Breast epithelium (tissue), 4 donors: ENCODE results near the gene APOL2. TPM values are rescaled to one million over a fixed set of nuclear protein-coding genes. Genes with fewer than 3 reads are reported as not detected.
A peak's percentile ranks its signal among the peaks of the same experiment; 100 is the strongest.

Experiments used
- DNase-seq, 2 donors: peaks; one replicate each; pipeline ENCODE4 v3.0.0-alpha.2; 2019; ENCODE audit warnings: low spot score in 2 of 2
- H3K27ac ChIP-seq, 2 donors: fragments of 200-600 bp; sonication (generic) in 1 of 2; one replicate each; pipeline ENCODE4 v1.5.1; 2016 to 2019; ENCODE audit warnings: mild to moderate bottlenecking in 1 of 2
- H3K27me3 ChIP-seq, 2 donors: fragments of 200-600 bp; sonication (generic) in 1 of 2; one replicate each; pipeline versions ENCODE4 v1.5.1 to v1.6.0; 2017 to 2019; ENCODE audit warnings: control low read depth in 1 of 2, mild to moderate bottlenecking in 1 of 2
- H3K36me3 ChIP-seq: fragments of 200-600 bp; one replicate; pipeline ENCODE4 v1.5.1; 2019
- H3K4me1 ChIP-seq, 2 donors: fragments of 200-600 bp; sonication (generic); one replicate each; pipeline ENCODE4 v1.5.1; 2016 to 2019; ENCODE audit warnings: control low read depth in 1 of 2
- H3K4me3 ChIP-seq, 3 donors: fragments of 200-600 bp; sonication (generic); 1 replicate in 2 of 3; 2 replicates in 1 of 3; pipeline ENCODE4 v1.5.1; 2016 to 2019; ENCODE audit warnings: mild to moderate bottlenecking in 3 of 3, moderate library complexity in 2 of 3
- H3K9me3 ChIP-seq, 2 donors: fragments of 200-600 bp; sonication (generic) in 1 of 2; one replicate each; pipeline ENCODE4 v1.5.1; 2016 to 2019; ENCODE audit warnings: control low read depth in 1 of 2
- CTCF ChIP-seq, 3 donors: fragments of 450-650 bp; IDR thresholded peaks; one replicate each; pipeline ENCODE4 v1.5.1; 2016 to 2017; ENCODE audit warnings: antibody characterized with exemption in 3 of 3, mild to moderate bottlenecking in 3 of 3, moderate library complexity in 3 of 3
- POLR2A ChIP-seq: fragments of 450-650 bp; IDR thresholded peaks from one replicate; pipeline ENCODE4 v1.6.1; 2016; ENCODE audit warnings: antibody characterized with exemption, mild to moderate bottlenecking, moderate library complexity
- POLR2AphosphoS5 ChIP-seq, 3 donors: sonication (generic); formaldehyde crosslinking; IDR thresholded peaks; one replicate each; pipeline ENCODE4 v1.6.1; 2017; ENCODE audit warnings: antibody characterized with exemption in 3 of 3
- intact Hi-C: fragments of 100-400 bp; cut with DNase I; formaldehyde crosslinking; loops from one replicate; pipeline ENCODE4 v1.15.1; 2023; ENCODE audit warnings: low total_unique reads
- total RNA-seq, 3 donors: library from RNA; depleted of rRNA; stranded (reverse); fragments of >200 nt; gene quantifications; one replicate each; pipeline ENCODE4 v1.1.0, GENCODE V29; 2016

Gene APOL2
- total RNA-seq, result 100 to 1,000 TPM in 1 of 3 donors, 10 to 100 TPM in 2; 50.4 to 112 (median 73.8) TPM

DNA sequence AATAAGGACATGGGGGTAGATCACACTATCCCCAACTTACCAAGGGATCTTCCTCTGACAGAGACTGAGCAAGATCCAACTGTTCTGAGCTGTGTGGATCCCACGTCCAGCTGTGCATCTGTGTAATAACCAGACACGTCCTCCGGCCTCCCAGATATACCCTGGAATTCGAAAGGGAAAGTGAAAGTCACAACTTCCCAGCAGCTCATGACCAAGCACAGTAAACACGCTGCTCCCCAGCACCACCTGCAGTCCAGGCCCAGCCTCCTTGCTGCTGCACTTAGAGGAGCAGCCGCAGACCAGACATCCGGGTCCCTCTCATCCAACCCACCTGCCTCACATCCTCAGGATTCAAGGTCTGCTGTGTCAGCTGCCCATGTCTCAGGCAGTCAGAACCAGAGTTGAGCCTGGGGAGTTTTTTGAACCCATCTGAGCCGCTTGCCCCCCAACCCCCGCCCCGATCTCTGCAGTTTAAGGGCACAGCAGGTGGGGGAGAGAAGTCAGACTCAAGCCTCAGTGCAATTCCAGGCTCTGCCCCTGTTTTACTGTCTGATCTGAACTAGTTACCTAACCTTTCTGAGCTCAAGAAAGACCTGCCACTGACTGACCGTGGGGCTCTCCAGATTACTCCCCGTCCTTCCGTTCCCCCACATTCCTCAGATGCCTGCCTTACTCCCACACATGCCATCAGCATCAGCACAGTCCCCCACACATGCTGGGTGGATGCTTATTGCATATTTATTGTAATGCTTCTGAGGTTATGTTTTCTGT lies at the start of gene APOL2:
Gene APOL2, minus strand, starts transcription at position 127 of the 771 bp plus-strand sequence. CDS start 6,365 bp downstream, outside the sequence.
- peaks cover 0 to 17% of the 10 kb centered on the region in 2 donors for H3K4me1 ChIP-seq
- no peaks in the 10 kb centered on the region for H3K9me3 ChIP-seq
- intact Hi-C loops, result no loop called here
- H3K36me3 ChIP-seq, result no peaks in the 10 kb centered on the region
- TF ChIP-seq POLR2AphosphoS5 (IDR thresholded peaks at IDR 0.05) (peak; percentile 83 to 94 (median 88)), POLR2A (peak; percentile 43), CTCF (IDR thresholded peaks at IDR 0.05) (peak; percentile 28 to 62 (median 59))
- H3K4me3 ChIP-seq, result peak within 1 kb of the TSS; percentile 52 to 73 (median 63)
- no peaks in the 10 kb centered on the region for H3K27me3 ChIP-seq
- H3K27ac ChIP-seq, result peak within 1 kb of the TSS; percentile 88 to 92
- DNase-seq, result peak; percentile 90 to 91

DNA sequence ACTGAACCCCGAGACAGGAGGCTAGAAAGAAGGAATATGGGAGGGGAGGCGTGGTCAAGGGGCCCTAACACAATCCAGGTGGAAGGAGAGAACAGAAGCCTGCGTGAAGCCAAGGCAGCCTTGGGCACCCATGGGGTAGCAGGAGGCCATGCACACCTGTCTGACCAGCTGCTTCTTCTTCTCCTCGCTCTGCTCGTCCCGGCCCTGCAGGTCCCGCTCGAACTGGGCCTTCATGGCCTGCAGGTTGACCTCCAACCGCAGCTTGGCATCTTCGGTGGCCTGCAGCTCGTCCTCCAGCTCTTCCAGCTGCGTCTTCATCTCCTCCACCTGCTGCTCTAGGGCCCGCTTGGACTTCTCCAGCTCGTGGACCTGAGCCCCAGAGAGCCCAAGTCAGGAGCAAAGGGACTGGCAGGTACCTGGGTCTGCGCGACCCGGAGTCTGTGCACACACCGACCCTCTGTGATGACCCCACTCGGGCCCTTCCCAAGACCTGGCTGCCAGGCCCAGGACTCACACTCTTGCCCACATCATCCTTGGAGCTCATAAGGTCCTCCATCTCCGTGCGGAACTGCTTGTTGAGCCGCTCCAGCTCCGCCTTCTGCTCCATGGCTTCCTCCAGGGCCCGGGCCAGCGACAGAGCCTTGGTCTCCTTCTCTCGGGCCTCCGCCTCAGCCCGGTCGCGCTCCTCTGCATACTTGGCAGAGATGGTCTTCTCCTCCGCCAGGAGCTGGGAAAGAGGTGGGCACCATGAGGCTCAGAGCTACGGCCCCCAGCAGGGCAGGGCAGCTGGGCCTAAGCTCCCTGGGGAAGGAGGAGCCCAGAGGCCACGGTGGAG lies 49.5 kb upstream of the APOL2 start:
- intact Hi-C loops, result no loop called here
- H3K4me3 ChIP-seq, result no peak overlapping the region
- H3K4me1 ChIP-seq, result no peaks in the 10 kb centered on the region
- TF ChIP-seq POLR2AphosphoS5 (IDR thresholded peaks at IDR 0.05), result peak in 1 of 3 donors; percentile 4
- no peak for TF ChIP-seq CTCF (IDR thresholded peaks at IDR 0.05)
- TF ChIP-seq POLR2A, result no peak
- peaks cover 41% of the 10 kb centered on the region for H3K36me3 ChIP-seq
- H3K27me3 ChIP-seq, result no peaks in the 10 kb centered on the region
- no peak for DNase-seq
- peak overlapping the region in 1 of 2 donors; percentile 4 for H3K27ac ChIP-seq
- H3K9me3 ChIP-seq, result no peaks in the 10 kb centered on the region

GRCh38 chr22:36287881-36288515 lies 48.7 kb upstream of the APOL2 start:
- no peak for TF ChIP-seq POLR2AphosphoS5 (IDR thresholded peaks at IDR 0.05)
- TF ChIP-seq CTCF (IDR thresholded peaks at IDR 0.05), result no peak
- TF ChIP-seq POLR2A, result no peak
- no peak overlapping the region for H3K4me3 ChIP-seq
- no peaks in the 10 kb centered on the region for H3K9me3 ChIP-seq
- H3K27me3 ChIP-seq, result no peaks in the 10 kb centered on the region
- peak overlapping the region; percentile 4 to 16 for H3K27ac ChIP-seq
- no peaks in the 10 kb centered on the region for H3K4me1 ChIP-seq
- no peak for DNase-seq
- intact Hi-C loops, result no loop called here
- peaks cover 33% of the 10 kb centered on the region for H3K36me3 ChIP-seq

DNA sequence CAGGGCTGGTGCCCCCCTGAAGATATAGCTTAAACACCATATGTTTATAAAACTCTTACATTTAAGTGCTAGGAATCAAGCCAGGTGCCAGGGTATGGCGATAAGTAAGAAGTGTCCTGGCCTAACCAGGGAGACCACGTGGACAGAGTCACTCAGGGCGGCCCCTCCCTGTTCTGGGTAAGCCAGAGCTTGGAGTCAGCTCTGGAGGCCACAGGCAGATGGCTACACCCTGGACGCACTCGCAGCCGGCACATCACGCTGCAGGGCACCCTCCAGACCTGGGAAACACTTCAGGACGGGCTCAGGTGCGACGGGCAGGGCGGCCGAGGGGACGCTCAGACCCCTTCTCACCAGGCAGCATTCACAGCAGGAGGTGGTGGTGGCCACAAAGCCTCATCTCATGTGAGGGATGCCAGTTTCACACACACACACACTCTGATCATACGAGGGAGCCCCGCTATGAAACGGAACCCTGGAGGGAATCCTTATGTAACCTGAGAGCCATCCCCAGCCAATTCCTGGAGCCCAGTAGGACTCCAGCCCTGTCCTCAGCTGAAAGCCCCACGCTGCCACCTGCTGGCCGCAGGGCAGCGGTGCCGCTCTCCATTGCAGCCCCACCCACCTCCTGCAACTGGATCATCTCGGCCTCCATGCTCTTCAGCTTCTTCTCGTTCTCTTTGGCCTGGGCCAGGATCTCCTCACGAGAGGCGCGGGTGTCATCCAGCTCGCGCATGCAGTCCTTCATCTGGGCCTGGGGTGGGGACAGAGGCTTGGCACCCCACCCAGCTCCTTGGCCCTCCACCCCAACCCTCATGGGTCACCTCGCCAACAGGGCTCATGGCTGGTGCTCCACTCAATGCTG lies 47.0 kb upstream of the APOL2 start:
- no peaks in the 10 kb centered on the region for H3K9me3 ChIP-seq
- H3K4me1 ChIP-seq, result no peaks in the 10 kb centered on the region
- intact Hi-C loops, result no loop called here
- H3K27ac ChIP-seq, result peak overlapping the region; percentile 73 to 84
- TF ChIP-seq CTCF (IDR thresholded peaks at IDR 0.05), result peak; percentile 86 to 92 (median 91)
- peak; percentile 35 to 74 (median 44) for TF ChIP-seq POLR2AphosphoS5 (IDR thresholded peaks at IDR 0.05)
- TF ChIP-seq POLR2A, result no peak
- H3K36me3 ChIP-seq, result peaks cover 20% of the 10 kb centered on the region
- no peak overlapping the region for H3K4me3 ChIP-seq
- no peaks in the 10 kb centered on the region for H3K27me3 ChIP-seq
- DNase-seq, result peak; percentile 76 to 79
